Cortex of kidney (tissue), 1 donor: ENCODE results near the gene KHNYN.

Source experiments
- DNase-seq: peaks from one replicate; lab custom pipeline; 2025; lab: John Stamatoyannopoulos, UW

The KHNYN gene

GRCh38 chr14:24401810-24402702 is 27.7 kb upstream of the KHNYN start:
- no peak for DNase-seq

GRCh38 chr14:24403294-24403998 is 26.3 kb upstream of the KHNYN start:
- no peak for DNase-seq

- DNase-seq: no peak
These were observed 24.9 kb upstream of the KHNYN start for GRCh38 chr14:24404814-24405213.

- no peak for DNase-seq
These were observed 23.3 kb upstream of the KHNYN start for GRCh38 chr14:24406416-24406815.

GRCh38 chr14:24407608-24408325 is 22.0 kb upstream of the KHNYN start:
- DNase-seq: no peak

- DNase-seq: no peak
These were observed 21.0 kb upstream of the KHNYN start for GRCh38 chr14:24408764-24409163.

- DNase-seq: no peak
These were observed 20.6 kb upstream of the KHNYN start for GRCh38 chr14:24409192-24409591.

- DNase-seq: no peak
These were observed 19.8 kb upstream of the KHNYN start for GRCh38 chr14:24409956-24410355.

GRCh38 chr14:24411443-24412389 is 18.0 kb upstream of the KHNYN start:
- DNase-seq: no peak

GRCh38 chr14:24414077-24414476 is 15.7 kb upstream of the KHNYN start:
- no peak for DNase-seq

GRCh38 chr14:24414732-24415420 is 14.9 kb upstream of the KHNYN start:
- DNase-seq: no peak

GRCh38 chr14:24415421-24416253 is 14.1 kb upstream of the KHNYN start:
- no peak for DNase-seq

GRCh38 chr14:24416254-24416931 is 13.4 kb upstream of the KHNYN start:
- DNase-seq: no peak

- DNase-seq: no peak
These were observed 12.7 kb upstream of the KHNYN start for GRCh38 chr14:24416932-24417619.

- DNase-seq: no peak
These were observed 11.8 kb upstream of the KHNYN start for GRCh38 chr14:24417832-24418491.

- no peak for DNase-seq
These were observed 11.3 kb upstream of the KHNYN start for GRCh38 chr14:24418492-24418873.

GRCh38 chr14:24422261-24422660 is 7.5 kb upstream of the KHNYN start:
- no peak for DNase-seq
